Cardiac fibroblast (primary cell): ENCODE results near the gene RAB20.
"Not testable (repeated sequence)": the region's sequence is repeated elsewhere in the genome, so short reads cannot be mapped to it uniquely, and the experiment has no call there.

Experiments used
- DNase-seq, 2 donors: peaks; one replicate each; pipeline versions ENCODE4 v3.0.0 to v3.0.0-alpha.2; 2010; ENCODE audit warnings: low read depth in 2 of 2
- H3K4me3 ChIP-seq, 2 donors: replicated peaks in 1 of 2; 1 replicate in 1 of 2; 2 replicates in 1 of 2; pipeline ENCODE4 v1.5.1; 2011; ENCODE audit warnings: low read depth in 2 of 2, low read length in 2 of 2, mild to moderate bottlenecking in 2 of 2, moderate library complexity in 1 of 2
- TF ChIP-seq, protein P1 (sequence below): IDR thresholded peaks from one replicate; pipeline ENCODE4 v1.5.1; 2011; ENCODE audit warnings: low read depth, mild to moderate bottlenecking, low read length, inconsistent platforms

The RAB20 gene

DNA sequence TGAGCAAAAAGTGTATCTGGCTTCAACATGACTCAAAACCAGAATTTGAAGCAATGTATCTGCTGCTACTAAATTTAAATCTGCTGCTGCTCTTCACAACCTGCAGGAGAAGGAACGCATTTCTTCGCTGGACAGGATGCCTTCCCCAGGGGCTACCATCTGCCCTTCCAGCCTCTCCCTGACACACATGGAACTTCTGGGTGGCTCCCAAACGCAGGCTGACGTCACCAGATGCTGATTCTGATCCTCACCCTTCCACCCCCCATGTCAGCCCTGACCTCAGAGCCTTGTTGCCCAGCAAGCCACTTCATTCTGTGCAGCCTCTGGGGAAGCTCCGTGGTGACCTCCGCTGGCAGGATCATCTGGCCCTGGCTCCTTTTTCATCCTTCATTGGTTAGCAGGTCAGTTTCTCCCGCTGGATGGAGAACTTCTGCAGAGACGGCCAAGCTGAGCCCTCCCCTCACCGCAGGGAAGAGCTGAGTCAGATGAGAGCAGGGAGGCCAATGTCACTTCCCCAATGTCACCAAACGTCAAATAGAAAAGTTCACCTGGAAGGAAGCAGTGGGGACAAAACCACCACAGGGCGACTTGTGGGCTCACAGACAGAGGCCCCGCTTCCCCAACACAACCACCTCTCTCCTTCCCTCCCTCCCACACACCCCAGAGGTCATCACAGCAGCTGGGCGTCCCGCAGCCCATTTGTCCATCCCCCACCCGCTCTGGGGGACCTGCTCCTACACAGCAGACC is 14.0 kb upstream of the RAB20 start:
- peak; percentile 31 to 43 for DNase-seq
- TF ChIP-seq, protein P1, sequence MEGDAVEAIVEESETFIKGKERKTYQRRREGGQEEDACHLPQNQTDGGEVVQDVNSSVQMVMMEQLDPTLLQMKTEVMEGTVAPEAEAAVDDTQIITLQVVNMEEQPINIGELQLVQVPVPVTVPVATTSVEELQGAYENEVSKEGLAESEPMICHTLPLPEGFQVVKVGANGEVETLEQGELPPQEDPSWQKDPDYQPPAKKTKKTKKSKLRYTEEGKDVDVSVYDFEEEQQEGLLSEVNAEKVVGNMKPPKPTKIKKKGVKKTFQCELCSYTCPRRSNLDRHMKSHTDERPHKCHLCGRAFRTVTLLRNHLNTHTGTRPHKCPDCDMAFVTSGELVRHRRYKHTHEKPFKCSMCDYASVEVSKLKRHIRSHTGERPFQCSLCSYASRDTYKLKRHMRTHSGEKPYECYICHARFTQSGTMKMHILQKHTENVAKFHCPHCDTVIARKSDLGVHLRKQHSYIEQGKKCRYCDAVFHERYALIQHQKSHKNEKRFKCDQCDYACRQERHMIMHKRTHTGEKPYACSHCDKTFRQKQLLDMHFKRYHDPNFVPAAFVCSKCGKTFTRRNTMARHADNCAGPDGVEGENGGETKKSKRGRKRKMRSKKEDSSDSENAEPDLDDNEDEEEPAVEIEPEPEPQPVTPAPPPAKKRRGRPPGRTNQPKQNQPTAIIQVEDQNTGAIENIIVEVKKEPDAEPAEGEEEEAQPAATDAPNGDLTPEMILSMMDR = no peak
- H3K4me3 ChIP-seq = no peak overlapping the region

DNA sequence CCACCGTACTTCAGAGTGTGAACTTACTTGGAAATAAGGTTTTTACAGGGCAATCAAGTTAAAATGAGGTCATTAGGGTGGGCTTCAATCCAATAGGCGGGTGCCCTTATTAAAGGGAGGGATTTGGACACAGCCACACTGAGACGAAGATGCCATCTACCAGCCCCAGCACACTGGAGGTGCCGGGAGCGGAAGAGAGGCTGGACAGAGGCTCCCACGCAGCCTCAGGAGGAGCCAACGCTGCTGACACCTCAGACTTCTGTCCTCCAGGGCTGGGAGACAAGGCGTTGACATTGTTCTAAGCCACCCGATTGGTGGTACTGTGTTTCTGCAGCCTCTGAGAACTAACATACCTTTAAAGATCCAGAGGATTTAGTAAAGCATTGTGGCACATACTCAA is 12.6 kb upstream of the RAB20 start:
- no peak overlapping the region for H3K4me3 ChIP-seq
- TF ChIP-seq, protein P1 = no peak
- no peak for DNase-seq

DNA sequence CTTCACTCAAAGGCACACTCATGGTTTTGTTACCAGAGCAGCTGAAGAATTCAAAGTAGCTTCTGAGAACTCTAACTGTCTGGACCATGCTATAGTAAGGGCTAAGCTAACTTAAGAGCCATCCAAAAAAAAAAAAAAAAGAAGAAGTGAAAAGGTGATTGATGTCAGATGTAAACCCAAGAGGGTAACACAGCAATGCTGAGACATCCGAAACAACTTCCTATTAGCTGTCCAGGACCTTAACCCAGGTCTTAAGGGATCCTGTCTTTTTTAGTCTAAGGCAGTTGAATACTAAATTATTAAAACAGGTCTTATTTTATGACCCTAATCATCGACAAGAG is 11.2 kb upstream of the RAB20 start:
- TF ChIP-seq, protein P1 = no peak
- H3K4me3 ChIP-seq = no peak overlapping the region
- DNase-seq = no peak

DNA sequence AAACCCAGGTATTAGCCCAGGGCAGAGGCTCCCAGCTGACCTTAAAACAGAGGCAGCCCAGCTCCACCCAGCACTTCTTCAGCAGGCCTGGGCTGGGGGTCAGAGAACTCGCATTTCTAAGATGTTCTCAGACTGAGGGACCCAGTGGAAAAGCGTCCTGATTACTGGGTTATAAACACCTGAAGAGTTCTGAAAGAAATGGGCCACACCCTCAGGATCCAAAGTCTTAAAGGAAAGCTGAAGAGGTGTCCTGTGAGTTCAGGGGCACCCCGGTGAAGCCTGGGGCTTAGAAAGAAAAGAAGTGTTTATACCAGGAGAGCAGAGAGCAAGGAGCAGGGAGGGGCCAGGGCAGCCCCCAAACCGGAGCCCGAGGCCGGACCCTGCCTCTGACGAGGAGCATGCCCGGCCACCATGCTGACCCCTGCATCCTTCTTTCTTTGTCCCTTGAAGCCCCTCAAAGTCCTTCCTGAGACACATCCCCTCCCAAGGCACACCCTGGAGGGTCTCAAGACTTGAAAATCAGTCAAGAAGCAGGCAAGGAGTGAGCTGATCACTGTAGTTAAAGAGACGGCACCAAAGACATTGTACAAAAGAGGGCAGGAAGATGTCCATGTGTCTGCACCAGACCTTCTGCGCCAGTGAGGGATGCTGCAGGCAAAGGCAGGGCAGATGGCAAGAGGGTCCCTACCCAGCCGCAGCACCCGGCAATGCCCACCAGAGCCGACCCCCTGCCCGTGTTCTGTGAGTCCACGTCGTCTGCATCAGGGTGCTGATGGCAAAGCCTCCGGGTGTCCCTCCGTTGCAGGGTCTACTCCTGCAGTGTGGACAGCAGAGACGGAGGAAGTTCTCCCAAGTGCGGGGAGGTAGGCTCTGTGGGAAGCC is 10.6 kb upstream of the RAB20 start:
- DNase-seq = no peak
- TF ChIP-seq, protein P1 = no peak
- H3K4me3 ChIP-seq = no peak overlapping the region

DNA sequence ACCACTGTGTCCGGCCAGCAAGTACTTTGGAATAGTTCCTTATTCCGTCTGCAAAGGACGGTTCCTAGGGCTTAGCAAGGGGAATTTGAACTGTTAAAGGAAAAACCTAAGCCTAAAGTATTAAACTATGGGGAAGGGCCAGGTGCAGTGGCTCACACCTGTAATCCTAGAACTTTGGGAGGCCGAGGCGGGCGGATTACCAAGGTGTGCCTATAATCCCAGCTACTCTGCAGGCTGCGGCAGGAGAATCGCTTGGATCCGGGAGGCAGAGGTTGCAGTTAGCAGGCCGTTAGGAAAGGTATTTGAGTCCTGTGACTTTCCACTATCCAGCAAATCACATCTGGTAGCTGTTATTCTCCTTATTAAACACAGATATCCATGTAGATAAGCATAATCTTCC is 9.4 kb upstream of the RAB20 start:
- no peak overlapping the region for H3K4me3 ChIP-seq
- TF ChIP-seq, protein P1 = no peak
- no peak for DNase-seq

DNA sequence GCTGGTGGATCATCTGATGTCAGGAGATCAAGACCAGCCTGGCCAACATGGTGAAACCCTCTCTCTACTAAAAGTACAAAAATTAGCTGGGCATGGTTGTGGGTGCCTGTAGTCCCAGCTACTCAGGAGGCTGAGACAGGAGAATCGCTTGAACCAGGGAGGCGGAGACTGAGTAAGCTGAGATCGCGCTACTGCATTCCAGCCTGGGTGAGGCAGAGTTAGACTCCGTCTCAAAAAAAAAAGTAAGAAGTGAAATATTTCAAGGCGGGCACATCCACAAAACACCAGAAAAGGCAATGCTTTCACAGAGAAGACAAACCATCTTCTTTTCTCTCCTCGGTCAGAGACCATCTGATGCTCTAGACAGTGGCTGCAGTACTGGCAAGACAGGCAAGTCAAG is 8.4 kb upstream of the RAB20 start:
- DNase-seq = not testable (repeated sequence)

DNA sequence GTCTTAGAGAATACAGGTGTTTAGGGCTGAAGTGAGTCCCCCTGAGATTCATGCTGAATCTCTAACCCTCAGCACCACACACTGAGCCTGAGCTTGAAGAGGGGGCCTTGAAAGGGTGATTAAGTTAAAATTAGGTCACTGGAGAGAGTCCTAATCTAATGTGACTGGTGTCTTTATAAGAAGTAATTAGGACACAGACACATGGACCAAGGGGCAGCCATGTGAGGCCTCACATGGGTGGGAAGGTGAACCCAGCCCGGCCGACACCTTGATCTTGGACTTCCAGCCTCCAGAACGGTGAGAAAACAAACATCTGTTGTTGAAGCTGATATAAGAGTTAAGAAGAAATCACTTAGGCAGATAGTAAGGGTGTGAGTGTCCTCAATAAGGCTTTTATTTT is 7.1 kb upstream of the RAB20 start:
- TF ChIP-seq, protein P1 = no peak
- no peak for DNase-seq
- no peak overlapping the region for H3K4me3 ChIP-seq

More for the DNA sequence above, 8.4 kb upstream of the RAB20 start:
- H3K4me3 ChIP-seq = not testable (repeated sequence)
